ENCODE results near the gene MRAS.

DNA sequence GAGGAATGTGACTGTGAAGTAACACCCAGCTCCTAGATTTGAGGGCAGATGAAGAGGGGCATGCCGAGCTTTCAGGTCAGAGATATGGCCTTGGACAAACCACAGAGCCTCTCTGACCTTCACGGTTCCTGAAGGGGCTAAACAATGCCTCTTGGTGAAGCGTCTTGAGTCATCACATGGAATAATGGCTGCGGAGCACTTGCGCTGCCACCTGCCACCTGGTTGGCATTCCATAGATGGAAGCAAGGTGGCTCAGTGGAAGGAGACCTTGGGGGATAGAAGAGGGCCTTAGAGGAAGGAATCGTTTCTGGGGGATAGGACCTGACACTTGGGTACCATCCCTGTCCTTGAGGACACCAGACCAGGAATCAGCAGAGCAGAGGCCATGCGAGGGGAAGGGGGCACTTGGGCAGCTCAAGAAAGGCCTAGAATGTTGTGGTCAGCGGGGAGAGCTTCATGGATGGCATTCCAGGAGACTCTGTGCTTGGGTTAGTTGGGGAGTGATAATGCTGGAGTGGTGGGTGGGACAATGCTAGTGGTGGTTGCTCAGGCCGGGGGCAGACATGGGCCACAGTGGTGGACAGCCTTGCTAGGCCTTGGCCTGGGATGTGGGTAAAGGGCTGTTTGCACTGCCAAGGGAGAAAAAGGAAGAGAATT is 12.6 kb downstream of the MRAS start:
- TF ChIP-seq, protein P1, sequence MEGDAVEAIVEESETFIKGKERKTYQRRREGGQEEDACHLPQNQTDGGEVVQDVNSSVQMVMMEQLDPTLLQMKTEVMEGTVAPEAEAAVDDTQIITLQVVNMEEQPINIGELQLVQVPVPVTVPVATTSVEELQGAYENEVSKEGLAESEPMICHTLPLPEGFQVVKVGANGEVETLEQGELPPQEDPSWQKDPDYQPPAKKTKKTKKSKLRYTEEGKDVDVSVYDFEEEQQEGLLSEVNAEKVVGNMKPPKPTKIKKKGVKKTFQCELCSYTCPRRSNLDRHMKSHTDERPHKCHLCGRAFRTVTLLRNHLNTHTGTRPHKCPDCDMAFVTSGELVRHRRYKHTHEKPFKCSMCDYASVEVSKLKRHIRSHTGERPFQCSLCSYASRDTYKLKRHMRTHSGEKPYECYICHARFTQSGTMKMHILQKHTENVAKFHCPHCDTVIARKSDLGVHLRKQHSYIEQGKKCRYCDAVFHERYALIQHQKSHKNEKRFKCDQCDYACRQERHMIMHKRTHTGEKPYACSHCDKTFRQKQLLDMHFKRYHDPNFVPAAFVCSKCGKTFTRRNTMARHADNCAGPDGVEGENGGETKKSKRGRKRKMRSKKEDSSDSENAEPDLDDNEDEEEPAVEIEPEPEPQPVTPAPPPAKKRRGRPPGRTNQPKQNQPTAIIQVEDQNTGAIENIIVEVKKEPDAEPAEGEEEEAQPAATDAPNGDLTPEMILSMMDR (IDR thresholded peaks at IDR 0.05): no peak
- no peak for TF ChIP-seq POLR2A (IDR thresholded peaks at IDR 0.05)
- no peak for TF ChIP-seq POLR2AphosphoS5 (IDR thresholded peaks at IDR 0.05)
- TF ChIP-seq EP300 (IDR thresholded peaks at IDR 0.05): no peak

All from gastroesophageal sphincter (tissue), 3 donors.